HepG2 (cell line): ENCODE data around the gene ELF1. TPM values are rescaled to one million over a fixed set of nuclear protein-coding genes. Genes with fewer than 3 reads are reported as not detected.
A peak's percentile ranks its signal among the peaks of the same experiment; 100 is the strongest.

Experiments used
- ADNP ChIP-seq: sonication (generic); formaldehyde crosslinking; IDR thresholded peaks from 2 replicates; pipeline ENCODE4 v1.4.0; 2020; ENCODE audit warnings: missing genetic modification reagents
- ARNT ChIP-seq: fragments of 450-650 bp; IDR thresholded peaks from 2 replicates; pipeline ENCODE4 v1.6.1; 2017
- GATA4 ChIP-seq: sonication (generic); IDR thresholded peaks from 2 replicates; pipeline ENCODE4 v1.6.1; 2016; ENCODE audit warnings: antibody characterized with exemption, low read depth, borderline replicate concordance
- GTF2F1 ChIP-seq: fragments of 150-350 bp; IDR thresholded peaks from 2 replicates; pipeline ENCODE4 v1.6.1; 2014; ENCODE audit warnings: low read length
- MEIS1 ChIP-seq: sonication (generic); formaldehyde crosslinking; IDR thresholded peaks from 2 replicates; pipeline ENCODE4 v1.9.0; 2021; ENCODE audit warnings: mild to moderate bottlenecking, missing genetic modification reagents, moderate library complexity, borderline replicate concordance
- MNT ChIP-seq: fragments of 450-650 bp; IDR thresholded peaks from 2 replicates; pipeline ENCODE4 v1.6.1; 2016
- SOX13 ChIP-seq, 3 experiments: fragments of 450-650 bp in 1 of 3; sonication (generic) in 1 of 3; formaldehyde crosslinking in 1 of 3; IDR thresholded peaks in 2 of 3; conservative IDR thresholded peaks in 1 of 3; 2 replicates each; pipeline versions ENCODE4 v1.5.0 to v1.6.1; 2016 to 2020; ENCODE audit warnings: antibody characterized with exemption in 1 of 3, mild to moderate bottlenecking in 1 of 3, missing compliant biosample characterization in 1 of 3, missing genetic modification reagents in 1 of 3, moderate library complexity in 1 of 3
- U2AF2 ChIP-seq: fragments of 200-400 bp; formaldehyde crosslinking; IDR thresholded peaks from 2 replicates; pipeline ENCODE4 v1.6.1; 2017; ENCODE audit warnings: low read depth, mild to moderate bottlenecking, low read length
- ZNF646 ChIP-seq: sonication (generic); formaldehyde crosslinking; IDR thresholded peaks from 2 replicates; pipeline ENCODE4 v1.9.0; 2021; ENCODE audit warnings: mild to moderate bottlenecking, missing genetic modification reagents
- polyA plus RNA-seq, 8 experiments: library from polyadenylated mRNA; depleted of rRNA in 3 of 8; stranded (reverse) in 7 of 8; unstranded in 1 of 8; fragments of >200 nt; fragmentation: Illumina TruSeq in 4 of 8; extraction: Trizol in 4 of 8; gene quantifications; 2 replicates each; pipeline versions ENCODE4 v1.2.1 to v1.2.3, GENCODE V29; 2011 to 2016; ENCODE audit warnings: low read depth in 4 of 8, missing spikeins in 1 of 8, mixed read lengths in 1 of 8; ENCODE audit not compliant: insufficient read depth in 1 of 8
- total RNA-seq, 5 experiments: library from RNA; depleted of rRNA; stranded (reverse); fragments of >200 nt; fragmentation: Illumina TruSeq; extraction: Trizol; gene quantifications; 2 replicates each; pipeline ENCODE4 v1.2.3, GENCODE V29; 2016; ENCODE audit warnings: low read depth in 1 of 5
- TF ChIP-seq, protein P1 (sequence below): sonication (generic); formaldehyde crosslinking; IDR thresholded peaks from 2 replicates; pipeline ENCODE4 v1.9.0; 2021; ENCODE audit warnings: missing genetic modification reagents, mild to moderate bottlenecking, borderline replicate concordance
- TF ChIP-seq, protein P2 (sequence below): sonication (generic); formaldehyde crosslinking; IDR thresholded peaks from 2 replicates; pipeline ENCODE4 v1.5.0; 2020; ENCODE audit warnings: missing genetic modification reagents
- TF ChIP-seq, protein P3 (sequence below): IDR thresholded peaks from 2 replicates; pipeline ENCODE4 v1.6.1; 2016
- TF ChIP-seq, protein P4 (sequence below): sonication (generic); formaldehyde crosslinking; IDR thresholded peaks from 2 replicates; pipeline ENCODE4 v1.5.0; 2020; ENCODE audit warnings: missing genetic modification reagents
- TF ChIP-seq, protein P5 (sequence below): IDR thresholded peaks from 2 replicates; pipeline ENCODE4 v1.6.1; 2016; ENCODE audit warnings: mild to moderate bottlenecking

The ELF1 gene
- total and polyA plus RNA-seq, 2 of the 13 experiments (the other 11 are each of a cell fraction or from before 2014, with no cell fraction given) = 24.6 to 71.5 TPM

- TF ChIP-seq, protein P1, sequence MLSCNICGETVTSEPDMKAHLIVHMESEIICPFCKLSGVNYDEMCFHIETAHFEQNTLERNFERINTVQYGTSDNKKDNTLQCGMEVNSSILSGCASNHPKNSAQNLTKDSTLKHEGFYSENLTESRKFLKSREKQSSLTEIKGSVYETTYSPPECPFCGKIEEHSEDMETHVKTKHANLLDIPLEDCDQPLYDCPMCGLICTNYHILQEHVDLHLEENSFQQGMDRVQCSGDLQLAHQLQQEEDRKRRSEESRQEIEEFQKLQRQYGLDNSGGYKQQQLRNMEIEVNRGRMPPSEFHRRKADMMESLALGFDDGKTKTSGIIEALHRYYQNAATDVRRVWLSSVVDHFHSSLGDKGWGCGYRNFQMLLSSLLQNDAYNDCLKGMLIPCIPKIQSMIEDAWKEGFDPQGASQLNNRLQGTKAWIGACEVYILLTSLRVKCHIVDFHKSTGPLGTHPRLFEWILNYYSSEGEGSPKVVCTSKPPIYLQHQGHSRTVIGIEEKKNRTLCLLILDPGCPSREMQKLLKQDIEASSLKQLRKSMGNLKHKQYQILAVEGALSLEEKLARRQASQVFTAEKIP (CRISPR knock-in tag) = no peak
- TF ChIP-seq ZNF646 (CRISPR knock-in tag) = no peak
- TF ChIP-seq ARNT = no peak
- no peak for TF ChIP-seq MEIS1
- no peak for TF ChIP-seq ADNP (CRISPR knock-in tag)
- TF ChIP-seq, protein P2, sequence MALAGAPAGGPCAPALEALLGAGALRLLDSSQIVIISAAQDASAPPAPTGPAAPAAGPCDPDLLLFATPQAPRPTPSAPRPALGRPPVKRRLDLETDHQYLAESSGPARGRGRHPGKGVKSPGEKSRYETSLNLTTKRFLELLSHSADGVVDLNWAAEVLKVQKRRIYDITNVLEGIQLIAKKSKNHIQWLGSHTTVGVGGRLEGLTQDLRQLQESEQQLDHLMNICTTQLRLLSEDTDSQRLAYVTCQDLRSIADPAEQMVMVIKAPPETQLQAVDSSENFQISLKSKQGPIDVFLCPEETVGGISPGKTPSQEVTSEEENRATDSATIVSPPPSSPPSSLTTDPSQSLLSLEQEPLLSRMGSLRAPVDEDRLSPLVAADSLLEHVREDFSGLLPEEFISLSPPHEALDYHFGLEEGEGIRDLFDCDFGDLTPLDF (CRISPR knock-in tag) = no peak
- TF ChIP-seq GATA4 = no peak
- TF ChIP-seq MNT = no peak
- TF ChIP-seq, protein P3, sequence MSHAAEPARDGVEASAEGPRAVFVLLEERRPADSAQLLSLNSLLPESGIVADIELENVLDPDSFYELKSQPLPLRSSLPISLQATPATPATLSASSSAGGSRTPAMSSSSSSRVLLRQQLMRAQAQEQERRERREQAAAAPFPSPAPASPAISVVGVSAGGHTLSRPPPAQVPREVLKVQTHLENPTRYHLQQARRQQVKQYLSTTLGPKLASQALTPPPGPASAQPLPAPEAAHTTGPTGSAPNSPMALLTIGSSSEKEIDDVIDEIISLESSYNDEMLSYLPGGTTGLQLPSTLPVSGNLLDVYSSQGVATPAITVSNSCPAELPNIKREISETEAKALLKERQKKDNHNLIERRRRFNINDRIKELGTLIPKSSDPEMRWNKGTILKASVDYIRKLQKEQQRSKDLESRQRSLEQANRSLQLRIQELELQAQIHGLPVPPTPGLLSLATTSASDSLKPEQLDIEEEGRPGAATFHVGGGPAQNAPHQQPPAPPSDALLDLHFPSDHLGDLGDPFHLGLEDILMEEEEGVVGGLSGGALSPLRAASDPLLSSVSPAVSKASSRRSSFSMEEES = no peak
- TF ChIP-seq, protein P4, sequence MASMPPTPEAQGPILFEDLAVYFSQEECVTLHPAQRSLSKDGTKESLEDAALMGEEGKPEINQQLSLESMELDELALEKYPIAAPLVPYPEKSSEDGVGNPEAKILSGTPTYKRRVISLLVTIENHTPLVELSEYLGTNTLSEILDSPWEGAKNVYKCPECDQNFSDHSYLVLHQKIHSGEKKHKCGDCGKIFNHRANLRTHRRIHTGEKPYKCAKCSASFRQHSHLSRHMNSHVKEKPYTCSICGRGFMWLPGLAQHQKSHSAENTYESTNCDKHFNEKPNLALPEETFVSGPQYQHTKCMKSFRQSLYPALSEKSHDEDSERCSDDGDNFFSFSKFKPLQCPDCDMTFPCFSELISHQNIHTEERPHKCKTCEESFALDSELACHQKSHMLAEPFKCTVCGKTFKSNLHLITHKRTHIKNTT (CRISPR knock-in tag) = no peak
- TF ChIP-seq GTF2F1 = no peak
- no peak for TF ChIP-seq SOX13 (IDR thresholded peaks at IDR 0.05)
- TF ChIP-seq SOX13 (CRISPR knock-in tag; conservative IDR thresholded peaks at IDR 0.05 in 1 of 2, IDR thresholded peaks at IDR 0.05 in 1 of 2) = peak in 1 of 2 experiments; percentile 82; a peak in 2 of 4 replicates
- TF ChIP-seq U2AF2 = no peak
- TF ChIP-seq, protein P5, sequence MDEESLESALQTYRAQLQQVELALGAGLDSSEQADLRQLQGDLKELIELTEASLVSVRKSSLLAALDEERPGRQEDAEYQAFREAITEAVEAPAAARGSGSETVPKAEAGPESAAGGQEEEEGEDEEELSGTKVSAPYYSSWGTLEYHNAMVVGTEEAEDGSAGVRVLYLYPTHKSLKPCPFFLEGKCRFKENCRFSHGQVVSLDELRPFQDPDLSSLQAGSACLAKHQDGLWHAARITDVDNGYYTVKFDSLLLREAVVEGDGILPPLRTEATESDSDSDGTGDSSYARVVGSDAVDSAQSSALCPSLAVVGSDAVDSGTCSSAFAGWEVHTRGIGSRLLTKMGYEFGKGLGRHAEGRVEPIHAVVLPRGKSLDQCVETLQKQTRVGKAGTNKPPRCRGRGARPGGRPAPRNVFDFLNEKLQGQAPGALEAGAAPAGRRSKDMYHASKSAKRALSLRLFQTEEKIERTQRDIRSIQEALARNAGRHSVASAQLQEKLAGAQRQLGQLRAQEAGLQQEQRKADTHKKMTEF = peak; percentile 49; the same call in 1 of the 2 replicates
Observed at GRCh38 chr13:41001695-41002094, 17.4 kb downstream of the ELF1 start (continued).
